DMS79 (cell line): ENCODE data around the gene ANAPC16.
"Not testable (repeated sequence)": the region's sequence is repeated elsewhere in the genome, so short reads cannot be mapped to it uniquely, and the experiment has no call there.

Experiments
- DNase-seq: peaks from one replicate; lab custom pipeline; 2025; lab: John Stamatoyannopoulos, UW

ANAPC16 gene

GRCh38 chr10:72263613-72264241 lies 47.9 kb downstream of the ANAPC16 start:
- peak; percentile 75 for DNase-seq

GRCh38 chr10:72264536-72264935 lies 48.7 kb downstream of the ANAPC16 start:
- no peak for DNase-seq

DNA sequence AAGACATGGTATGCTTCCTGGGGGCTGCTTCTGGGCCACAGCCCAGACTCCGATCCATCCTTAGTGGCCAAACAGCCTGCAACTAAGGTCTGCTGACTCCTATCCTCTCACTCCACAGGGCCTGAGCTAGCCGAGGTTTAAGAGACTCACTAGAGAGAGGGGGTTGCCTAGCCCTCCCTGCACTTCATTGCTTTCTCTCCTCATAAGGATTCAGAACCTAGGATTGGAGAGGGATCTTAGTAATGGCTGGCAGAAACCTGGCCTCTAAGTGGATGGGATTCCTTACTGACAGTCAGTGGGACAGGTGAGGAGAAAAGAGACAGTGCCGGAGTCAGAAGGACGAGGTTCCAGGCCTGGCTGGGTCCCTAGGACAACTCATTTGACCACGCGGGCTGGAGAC lies 49.7 kb downstream of the ANAPC16 start:
- no peak for DNase-seq

- no peak for DNase-seq
These were observed 50.4 kb downstream of the ANAPC16 start for GRCh38 chr10:72265990-72266865.

- DNase-seq, result no peak
These were observed 51.6 kb downstream of the ANAPC16 start for GRCh38 chr10:72267381-72267780.

DNA sequence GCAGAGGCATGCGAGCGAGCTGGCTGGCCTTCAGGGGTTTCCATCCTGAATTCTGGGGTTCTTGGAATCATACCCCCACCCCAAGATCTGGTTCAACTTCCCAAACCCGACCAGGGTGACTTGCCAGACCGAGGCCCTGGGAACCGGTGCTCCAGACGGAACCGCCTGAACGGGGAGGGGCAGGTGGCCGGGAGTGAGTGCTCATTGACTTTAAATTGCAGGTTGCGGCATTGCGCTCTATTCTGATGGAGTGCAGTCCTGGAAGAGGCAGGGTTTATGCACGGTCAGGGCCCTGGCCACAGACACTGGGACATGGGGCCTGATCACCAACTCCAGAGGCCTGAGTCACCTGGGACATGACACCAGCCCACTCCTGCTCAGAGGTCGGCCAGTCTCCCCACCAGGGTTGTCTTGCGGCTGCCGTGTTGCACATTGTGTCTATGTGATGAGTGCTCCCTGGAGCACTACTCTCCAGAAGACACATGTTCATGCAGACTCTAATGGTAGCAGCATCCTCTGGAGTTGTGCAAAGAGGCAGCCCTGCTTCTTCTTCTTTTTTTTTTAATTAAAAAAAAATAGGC lies 52.1 kb downstream of the ANAPC16 start:
- no peak for DNase-seq

- not testable (repeated sequence) for DNase-seq
These were observed 52.8 kb downstream of the ANAPC16 start for GRCh38 chr10:72268475-72269200.

GRCh38 chr10:72270607-72271281 lies 54.9 kb downstream of the ANAPC16 start:
- no peak for DNase-seq

DNA sequence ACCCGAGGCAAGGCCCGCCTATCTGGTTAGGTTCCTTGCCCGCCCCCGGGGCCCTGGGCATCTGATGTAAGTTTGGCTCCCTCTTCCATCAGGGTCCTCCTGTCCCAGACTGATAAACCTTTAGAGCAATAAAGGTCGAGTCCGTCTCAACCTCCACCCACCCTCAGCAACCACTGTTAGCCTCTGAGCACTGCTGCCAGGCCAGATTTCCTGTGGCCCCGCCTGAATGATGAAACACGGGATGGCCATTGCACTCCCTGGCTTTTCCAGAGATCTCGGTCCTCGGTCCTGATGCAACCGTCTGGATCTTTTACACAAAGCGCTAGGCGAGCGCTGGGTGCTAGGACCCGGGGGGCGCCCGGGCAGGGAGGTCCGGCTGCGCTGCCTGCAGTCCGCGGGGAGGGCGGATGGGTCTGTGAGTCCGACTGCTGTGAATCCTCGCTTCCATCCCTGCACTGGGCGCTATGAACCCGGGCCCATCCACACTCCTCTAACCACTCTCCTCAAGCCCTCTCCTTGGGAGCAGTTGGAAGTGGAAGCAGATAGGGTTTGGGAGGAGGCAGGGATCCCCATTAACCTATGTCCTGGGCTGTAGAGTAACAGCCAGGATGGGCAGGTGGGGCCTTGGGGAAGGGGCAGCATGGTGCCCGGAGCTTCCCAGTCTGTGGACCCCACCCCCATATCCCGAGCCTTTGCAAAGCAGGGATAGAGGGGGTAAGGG lies 57.0 kb downstream of the ANAPC16 start:
- peak; percentile 46 for DNase-seq

GRCh38 chr10:72273410-72274212 lies 57.8 kb downstream of the ANAPC16 start, which contains the start of gene DDIT4:
DDIT4 (plus strand) TSS chr10:72273924; CDS start chr10:72274217, 293 bp downstream.
- peak; percentile 87 for DNase-seq

GRCh38 chr10:72274213-72274729 lies 58.5 kb downstream of the ANAPC16 start:
- no peak for DNase-seq

DNA sequence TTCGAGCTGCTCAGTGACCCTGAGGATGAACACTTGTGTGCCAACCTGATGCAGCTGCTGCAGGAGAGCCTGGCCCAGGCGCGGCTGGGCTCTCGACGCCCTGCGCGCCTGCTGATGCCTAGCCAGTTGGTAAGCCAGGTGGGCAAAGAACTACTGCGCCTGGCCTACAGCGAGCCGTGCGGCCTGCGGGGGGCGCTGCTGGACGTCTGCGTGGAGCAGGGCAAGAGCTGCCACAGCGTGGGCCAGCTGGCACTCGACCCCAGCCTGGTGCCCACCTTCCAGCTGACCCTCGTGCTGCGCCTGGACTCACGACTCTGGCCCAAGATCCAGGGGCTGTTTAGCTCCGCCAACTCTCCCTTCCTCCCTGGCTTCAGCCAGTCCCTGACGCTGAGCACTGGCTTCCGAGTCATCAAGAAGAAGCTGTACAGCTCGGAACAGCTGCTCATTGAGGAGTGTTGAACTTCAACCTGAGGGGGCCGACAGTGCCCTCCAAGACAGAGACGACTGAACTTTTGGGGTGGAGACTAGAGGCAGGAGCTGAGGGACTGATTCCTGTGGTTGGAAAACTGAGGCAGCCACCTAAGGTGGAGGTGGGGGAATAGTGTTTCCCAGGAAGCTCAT lies 59.0 kb downstream of the ANAPC16 start:
- DNase-seq, result no peak

- DNase-seq, result no peak
These were observed 59.7 kb downstream of the ANAPC16 start for GRCh38 chr10:72275351-72276012.

GRCh38 chr10:72276013-72276387 lies 60.2 kb downstream of the ANAPC16 start:
- no peak for DNase-seq

- no peak for DNase-seq
These were observed 60.9 kb downstream of the ANAPC16 start for GRCh38 chr10:72276421-72277339.

DNA sequence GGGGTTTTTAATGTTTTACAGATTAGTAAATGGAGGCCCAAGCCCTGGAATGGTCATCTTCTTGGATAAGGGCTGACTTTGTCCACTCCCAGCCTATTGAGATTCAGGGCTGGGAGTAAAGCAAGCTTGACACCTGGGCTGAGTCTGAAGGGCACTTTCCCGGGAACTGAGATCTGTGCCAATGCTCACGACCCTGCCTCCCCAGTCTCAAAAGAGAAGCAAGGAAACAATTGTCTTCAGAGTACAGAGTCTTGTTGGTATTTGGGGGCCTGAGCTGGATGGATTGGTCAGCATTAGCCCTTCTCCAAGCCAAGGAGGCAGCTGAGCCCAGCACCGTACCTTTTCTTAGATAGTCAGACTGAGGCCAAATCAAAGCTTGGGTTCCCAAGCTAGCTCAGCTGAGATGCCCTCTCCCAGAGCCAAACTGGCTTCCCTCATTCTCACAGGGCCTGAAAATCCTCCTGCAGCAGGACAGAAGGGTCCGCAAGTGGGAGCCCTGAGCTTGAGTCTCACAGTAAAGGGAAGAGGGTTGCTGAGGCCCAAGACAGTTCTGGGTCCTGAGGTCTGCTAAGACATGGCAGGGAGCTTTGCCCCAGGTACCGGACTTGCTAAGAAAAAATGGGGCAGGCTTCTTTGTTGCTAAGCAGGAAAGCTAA lies 61.7 kb downstream of the ANAPC16 start:
- no peak for DNase-seq

- DNase-seq, result no peak
These were observed 62.3 kb downstream of the ANAPC16 start for GRCh38 chr10:72277996-72278667.
